GM19099 (cell line): ENCODE results near the gene MRFAP1L1.

ENCODE experiments used
- POLR2A ChIP-seq: IDR thresholded peaks from 3 replicates; pipeline ENCODE4 v1.6.1; 2011; ENCODE audit warnings: low read depth; ENCODE audit not compliant: insufficient read length; ENCODE audit errors: extremely low read depth

MRFAP1L1 gene

DNA sequence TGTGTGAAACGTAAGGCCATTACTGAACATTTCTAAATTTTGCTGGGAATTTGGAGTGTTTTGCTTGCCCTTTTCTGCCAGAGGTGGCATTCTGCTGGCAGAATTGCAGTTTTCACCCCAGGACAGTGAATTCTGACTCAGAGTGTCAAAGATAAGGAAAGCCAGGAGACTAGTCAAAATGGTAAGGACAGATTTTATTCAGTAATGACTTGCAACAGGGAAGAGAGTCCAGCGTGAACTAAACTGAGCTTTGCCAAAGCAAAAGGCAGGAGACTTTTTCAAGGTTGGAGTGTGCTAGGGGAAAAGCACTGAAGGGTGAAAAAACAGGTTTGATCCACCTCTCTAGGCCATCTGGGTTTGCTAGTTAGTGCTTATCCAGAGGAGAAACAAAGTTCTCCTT is 49.8 kb downstream of the MRFAP1L1 start:
- TF ChIP-seq POLR2A, result no peak

GRCh38 chr4:6658597-6659075 is 51.0 kb downstream of the MRFAP1L1 start:
- no peak for TF ChIP-seq POLR2A

DNA sequence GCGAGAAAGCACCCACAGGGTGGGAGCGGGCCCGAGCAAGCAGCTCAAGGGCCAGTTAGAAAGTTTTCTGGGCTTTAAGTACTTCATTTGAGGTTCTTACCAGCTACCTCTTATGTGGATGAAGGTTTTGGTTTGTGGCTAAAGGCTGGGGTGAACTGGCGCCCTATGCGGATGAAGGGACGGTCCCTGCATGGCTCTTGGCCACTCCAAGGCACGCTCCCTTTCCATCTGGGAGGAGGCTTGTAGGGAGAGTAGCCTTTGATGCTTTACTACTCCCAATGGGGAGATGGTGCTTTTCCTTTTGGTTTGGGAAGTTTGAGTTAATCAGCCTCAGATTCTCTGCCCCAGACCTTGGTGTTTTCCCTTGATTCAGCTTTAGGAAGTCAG is 51.5 kb downstream of the MRFAP1L1 start:
- TF ChIP-seq POLR2A, result no peak
